Activated CD8-positive, alpha-beta memory T cell treated with anti-CD3 and anti-CD28 coated beads for 24 hours (primary cell): ENCODE data around the gene ZAR1L.
A peak's percentile ranks its signal among the peaks of the same experiment; 100 is the strongest.
"Not testable (repeated sequence)": the region's sequence is repeated elsewhere in the genome, so short reads cannot be mapped to it uniquely, and the experiment has no call there.

Experiments used
- DNase-seq: peaks from one replicate; pipeline ENCODE4 v3.0.0-alpha.2; 2020

The ZAR1L gene, protein sequence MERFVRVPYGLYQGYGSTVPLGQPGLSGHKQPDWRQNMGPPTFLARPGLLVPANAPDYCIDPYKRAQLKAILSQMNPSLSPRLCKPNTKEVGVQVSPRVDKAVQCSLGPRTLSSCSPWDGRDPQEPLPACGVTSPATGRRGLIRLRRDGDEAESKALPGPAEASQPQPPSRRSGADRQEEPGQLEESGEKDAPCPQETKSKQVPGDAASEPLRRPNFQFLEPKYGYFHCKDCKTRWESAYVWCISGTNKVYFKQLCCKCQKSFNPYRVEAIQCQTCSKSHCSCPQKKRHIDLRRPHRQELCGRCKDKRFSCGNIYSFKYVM

DNA sequence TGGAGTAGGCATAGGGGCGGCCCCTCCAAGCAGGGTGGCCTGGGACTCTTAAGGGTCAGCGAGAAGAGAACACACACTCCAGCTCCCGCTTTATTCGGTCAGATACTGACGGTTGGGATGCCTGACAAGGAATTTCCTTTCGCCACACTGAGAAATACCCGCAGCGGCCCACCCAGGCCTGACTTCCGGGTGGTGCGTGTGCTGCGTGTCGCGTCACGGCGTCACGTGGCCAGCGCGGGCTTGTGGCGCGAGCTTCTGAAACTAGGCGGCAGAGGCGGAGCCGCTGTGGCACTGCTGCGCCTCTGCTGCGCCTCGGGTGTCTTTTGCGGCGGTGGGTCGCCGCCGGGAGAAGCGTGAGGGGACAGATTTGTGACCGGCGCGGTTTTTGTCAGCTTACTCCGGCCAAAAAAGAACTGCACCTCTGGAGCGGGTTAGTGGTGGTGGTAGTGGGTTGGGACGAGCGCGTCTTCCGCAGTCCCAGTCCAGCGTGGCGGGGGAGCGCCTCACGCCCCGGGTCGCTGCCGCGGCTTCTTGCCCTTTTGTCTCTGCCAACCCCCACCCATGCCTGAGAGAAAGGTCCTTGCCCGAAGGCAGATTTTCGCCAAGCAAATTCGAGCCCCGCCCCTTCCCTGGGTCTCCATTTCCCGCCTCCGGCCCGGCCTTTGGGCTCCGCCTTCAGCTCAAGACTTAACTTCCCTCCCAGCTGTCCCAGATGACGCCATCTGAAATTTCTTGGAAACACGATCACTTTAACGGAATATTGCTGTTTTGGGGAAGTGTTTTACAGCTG lies at the start of gene ZAR1L, which contains the start of gene BRCA2:
Gene ZAR1L, minus strand, starts transcription at position 126 of the 790 bp plus-strand sequence. CDS start 3,438 bp downstream, outside the sequence.
Gene BRCA2, plus strand, starts transcription at position 271 of the 790 bp plus-strand sequence. CDS start 953 bp downstream, outside the sequence.
- DNase-seq = peak; percentile 92

DNA sequence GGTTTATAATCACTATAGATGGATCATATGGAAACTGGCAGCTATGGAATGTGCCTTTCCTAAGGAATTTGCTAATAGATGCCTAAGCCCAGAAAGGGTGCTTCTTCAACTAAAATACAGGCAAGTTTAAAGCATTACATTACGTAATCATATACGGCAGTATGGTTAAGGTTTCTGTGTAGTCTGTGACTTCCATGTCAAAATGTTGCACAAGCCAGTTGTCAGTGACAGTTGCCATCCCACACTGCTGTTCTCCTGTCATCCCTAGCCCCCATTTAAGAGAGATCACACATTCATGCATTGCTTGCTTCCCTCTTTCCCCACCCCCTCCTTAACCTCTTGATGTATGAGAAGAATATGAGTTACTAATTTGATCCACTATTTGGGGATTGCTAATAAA lies 47.4 kb upstream of the ZAR1L start:
- no peak for DNase-seq

DNA sequence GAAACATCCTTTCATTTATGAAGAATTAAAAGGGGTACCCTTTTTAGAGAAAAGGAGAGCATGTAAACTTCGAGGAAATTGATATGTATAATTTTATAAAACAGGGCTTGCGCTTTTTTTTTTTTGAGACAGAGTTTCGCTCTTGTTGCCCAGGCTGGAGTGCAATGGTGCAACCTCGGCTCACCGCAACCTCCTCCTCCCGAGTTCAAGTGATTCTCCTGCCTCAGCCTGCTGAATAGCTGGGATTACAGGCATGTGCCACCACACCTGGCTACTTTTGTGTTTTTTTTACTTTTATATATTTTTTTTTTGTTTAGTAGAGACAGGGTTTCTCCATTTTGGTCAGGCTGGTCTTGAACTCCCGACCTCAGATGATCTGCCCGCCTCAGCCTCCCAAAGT lies 40.8 kb upstream of the ZAR1L start:
- DNase-seq = not testable (repeated sequence)

DNA sequence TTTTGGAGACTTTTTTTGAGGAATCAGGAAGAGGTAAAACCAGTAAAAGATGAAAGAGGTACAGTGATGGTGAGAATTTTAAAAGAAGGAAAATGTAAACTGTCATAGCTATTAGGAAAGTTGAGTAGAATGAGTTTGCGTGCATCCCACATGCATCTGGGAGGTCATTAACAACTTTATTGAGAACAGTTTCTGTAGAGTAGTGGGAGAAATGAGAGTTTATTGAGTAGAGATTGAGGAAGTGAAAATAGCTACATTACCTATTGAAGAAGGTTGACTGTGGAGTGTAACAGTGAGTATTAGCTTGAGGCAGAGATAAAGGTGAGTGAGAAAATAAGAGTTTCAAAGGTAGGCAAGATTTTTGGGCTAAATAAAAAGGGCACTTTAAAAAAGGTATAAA lies 38.9 kb upstream of the ZAR1L start:
- no peak for DNase-seq

DNA sequence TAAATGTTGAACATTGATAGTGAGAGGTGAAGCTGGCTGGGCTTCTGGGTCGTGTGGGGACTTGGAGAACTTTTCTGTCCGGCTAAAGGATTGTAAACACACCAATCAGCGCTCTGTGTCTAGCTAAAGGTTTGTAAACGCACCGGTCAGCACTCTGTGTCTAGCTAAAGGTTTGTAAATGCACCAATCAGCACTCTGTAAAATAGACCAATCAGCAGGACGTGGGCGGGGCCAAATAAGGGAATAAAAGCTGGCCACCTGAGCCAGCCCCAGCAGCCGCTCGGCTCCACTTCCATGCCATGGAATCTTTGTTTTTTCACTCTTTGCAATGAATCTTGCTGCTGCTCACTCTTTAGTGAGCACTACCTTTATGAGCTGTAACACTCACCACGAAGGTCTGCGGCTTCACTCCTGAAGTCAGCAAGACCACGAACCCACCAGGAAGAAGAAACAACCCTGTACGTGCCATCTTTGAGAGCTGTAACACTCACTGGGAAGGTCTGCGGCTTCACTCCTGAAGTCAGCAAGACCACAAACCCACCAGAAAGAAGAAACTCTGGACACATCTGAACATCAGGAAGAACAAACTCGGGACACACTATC lies 35.8 kb upstream of the ZAR1L start:
- DNase-seq = not testable (repeated sequence)

DNA sequence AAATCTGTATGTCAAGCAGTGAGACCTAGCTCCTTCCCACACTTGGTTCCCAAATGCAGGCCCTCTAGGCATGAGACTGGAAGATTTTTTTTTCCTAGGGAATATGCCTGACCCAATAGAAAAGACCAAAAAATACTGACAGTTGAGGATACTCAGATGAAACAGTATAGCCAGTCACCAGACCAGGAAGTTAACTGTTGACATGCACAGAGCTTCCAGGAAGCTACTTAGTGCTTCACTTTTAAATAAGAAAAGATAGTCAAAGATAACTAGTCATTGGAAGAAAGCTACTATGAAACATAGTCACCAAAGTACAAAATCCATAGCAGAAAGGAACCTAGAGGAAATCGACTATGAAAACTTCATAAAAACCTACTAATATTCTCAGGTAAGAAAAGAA lies 32.5 kb upstream of the ZAR1L start:
- no peak for DNase-seq

DNA sequence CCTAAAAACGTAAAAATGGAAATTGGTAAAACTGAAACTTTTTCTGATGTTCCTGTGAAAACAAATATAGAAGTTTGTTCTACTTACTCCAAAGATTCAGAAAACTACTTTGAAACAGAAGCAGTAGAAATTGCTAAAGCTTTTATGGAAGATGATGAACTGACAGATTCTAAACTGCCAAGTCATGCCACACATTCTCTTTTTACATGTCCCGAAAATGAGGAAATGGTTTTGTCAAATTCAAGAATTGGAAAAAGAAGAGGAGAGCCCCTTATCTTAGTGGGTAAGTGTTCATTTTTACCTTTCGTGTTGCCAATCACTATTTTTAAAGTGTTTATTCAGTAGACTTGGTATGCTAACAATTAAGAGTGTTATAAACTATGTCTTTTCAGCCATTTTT lies 25.8 kb upstream of the ZAR1L start:
- no peak for DNase-seq

DNA sequence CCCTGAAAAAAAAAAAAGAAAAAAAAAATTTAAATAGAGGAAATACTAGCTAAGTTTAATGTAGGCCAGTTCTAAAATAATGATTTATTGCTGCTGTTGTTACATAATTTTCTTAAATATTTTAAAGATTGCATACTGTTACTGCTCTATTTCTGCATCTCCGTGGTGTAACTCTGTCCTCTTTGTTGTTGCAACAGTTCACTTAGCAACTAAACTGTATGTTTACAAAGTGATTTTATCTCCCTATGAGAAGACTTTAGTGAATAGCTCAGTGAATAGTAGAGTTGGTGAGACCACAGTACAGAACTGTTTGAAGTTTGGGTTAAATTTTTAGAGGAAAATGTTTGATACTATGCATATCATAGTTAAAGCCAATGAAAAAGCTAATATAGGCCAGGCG lies 19.5 kb upstream of the ZAR1L start:
- DNase-seq = no peak

DNA sequence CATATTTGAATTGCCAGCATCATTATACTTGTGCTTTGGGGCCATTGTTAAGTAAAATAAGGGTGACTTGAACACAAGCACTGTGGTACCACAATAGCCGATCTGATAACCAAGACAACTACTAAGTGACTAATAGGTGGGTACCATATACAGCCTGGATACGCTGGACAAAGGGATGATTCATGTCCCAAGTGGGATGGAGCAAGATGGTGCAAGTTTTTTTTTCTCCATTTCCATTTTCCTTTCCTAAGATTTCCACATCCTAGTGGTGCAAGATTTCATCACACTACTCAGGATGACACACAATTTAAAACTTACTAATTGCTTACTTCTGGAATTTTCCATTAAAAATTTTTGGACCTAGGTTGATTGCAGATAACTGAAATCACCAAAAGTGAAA lies 15.3 kb upstream of the ZAR1L start:
- no peak for DNase-seq

DNA sequence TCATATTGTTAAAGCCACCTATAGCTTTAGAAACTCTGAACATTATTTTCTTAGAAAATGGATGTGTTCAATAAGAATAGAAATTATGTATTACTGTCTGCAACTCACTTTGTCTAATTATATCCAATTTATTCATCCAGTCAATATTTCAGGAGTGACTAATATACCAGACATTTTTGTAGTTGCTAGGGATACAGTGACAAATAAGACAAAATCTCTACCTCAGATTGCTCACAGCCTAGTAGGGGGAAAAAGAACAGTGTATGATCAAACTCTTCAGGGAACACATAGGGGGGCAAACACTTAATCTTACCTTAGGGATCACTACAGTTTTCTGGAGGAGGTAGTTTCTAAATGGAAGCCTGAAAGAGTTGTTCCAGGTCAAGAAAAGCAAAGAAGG lies 8.7 kb upstream of the ZAR1L start:
- no peak for DNase-seq

DNA sequence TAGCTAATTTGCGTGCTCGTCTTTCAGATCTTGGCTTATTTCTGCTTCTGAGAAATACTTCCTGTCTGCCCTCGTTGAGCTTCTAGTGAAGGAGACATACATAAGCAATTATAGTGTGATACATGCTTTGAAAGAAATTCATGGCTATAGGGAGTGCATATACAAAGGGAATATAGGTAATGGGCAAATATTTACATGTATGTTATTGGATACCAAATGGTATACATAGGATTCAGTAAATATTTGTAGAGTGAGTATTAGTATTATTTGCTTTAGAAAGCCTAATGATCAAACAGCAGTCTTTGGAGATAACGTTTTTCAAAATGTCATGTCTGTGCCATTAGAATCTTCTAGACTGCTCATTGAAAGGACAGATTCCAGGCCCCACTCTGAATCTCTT lies 5.4 kb upstream of the ZAR1L start:
- no peak for DNase-seq

DNA sequence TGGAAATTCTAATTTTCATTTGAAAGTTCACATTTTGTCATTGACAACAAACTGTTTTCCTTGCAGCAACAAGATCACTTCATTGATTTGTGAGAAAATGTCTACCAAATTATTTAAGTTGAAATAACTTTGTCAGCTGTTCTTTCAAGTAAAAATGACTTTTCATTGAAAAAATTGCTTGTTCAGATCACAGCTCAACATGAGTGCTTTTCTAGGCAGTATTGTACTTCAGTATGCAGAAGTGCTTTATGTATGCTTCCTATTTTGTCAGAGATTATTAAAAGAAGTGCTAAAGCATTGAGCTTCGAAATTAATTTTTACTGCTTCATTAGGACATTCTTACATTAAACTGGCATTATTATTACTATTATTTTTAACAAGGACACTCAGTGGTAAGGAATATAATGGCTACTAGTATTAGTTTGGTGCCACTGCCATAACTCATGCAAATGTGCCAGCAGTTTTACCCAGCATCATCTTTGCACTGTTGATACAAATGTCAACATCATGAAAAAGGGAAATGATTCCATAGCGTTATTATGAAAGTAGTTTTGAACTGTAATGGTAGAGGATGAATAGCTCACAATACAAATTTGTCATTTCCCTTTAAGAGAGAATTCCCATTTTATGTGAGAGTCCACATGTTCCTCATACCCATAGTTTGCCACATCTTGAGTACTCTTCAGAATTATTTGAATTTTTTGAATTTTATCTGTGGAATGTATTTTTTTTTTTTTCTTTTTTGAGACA lies 2.7 kb upstream of the ZAR1L start:
- no peak for DNase-seq

DNA sequence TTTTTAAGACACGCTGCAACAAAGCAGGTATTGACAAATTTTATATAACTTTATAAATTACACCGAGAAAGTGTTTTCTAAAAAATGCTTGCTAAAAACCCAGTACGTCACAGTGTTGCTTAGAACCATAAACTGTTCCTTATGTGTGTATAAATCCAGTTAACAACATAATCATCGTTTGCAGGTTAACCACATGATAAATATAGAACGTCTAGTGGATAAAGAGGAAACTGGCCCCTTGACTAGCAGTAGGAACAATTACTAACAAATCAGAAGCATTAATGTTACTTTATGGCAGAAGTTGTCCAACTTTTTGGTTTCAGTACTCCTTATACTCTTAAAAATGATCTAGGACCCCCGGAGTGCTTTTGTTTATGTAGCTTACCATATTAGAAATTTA lies 1.3 kb upstream of the ZAR1L start:
- no peak for DNase-seq

DNA sequence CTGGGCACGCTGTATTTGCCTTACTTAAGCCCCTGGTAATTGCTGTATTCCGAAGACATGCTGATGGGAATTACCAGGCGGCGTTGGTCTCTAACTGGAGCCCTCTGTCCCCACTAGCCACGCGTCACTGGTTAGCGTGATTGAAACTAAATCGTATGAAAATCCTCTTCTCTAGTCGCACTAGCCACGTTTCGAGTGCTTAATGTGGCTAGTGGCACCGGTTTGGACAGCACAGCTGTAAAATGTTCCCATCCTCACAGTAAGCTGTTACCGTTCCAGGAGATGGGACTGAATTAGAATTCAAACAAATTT lies 821 bp upstream of the ZAR1L start:
- DNase-seq = no peak

DNA sequence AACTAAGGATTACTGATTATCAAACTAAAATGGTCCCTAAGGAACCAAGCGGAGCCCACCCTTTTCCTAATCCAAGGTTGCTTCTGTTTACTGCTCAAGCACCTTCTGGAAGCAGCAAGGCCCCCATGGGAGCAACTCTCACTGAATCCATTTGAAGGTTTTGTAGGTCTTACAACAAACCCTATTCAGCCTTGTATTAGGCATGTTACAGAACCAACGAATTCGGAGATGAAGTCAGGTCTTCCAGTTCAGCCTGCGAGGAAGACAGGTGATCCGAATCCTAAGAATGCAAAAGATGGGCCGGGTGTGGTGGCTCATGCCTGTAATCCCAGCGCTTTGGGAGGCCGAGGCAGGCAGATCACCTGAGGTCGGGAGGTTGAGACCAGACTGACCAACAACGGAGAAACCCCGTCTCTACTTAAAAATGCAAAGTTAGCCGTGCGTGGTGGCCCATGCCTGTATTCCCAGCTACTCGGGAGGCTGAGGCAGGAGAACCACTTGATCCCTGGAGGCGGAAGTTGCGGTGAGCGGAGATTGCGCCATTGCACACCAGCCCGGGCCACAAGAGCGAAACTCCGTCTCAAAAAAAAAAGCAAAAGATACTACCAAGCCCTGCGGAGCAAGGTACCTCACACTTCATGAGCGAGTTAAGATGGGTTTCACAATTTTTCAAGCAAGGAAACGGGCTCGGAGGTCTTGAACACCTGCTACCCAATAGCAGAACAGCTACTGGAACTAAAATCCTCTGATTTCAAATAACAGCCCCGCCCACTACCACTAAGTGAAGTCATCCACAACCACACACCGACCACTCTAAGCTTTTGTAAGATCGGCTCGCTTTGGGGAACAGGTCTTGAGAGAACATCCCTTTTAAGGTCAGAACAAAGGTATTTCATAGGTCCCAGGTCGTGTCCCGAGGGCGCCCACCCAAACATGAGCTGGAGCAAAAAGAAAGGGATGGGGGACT lies 609 bp downstream of the ZAR1L start:
- DNase-seq = no peak

DNA sequence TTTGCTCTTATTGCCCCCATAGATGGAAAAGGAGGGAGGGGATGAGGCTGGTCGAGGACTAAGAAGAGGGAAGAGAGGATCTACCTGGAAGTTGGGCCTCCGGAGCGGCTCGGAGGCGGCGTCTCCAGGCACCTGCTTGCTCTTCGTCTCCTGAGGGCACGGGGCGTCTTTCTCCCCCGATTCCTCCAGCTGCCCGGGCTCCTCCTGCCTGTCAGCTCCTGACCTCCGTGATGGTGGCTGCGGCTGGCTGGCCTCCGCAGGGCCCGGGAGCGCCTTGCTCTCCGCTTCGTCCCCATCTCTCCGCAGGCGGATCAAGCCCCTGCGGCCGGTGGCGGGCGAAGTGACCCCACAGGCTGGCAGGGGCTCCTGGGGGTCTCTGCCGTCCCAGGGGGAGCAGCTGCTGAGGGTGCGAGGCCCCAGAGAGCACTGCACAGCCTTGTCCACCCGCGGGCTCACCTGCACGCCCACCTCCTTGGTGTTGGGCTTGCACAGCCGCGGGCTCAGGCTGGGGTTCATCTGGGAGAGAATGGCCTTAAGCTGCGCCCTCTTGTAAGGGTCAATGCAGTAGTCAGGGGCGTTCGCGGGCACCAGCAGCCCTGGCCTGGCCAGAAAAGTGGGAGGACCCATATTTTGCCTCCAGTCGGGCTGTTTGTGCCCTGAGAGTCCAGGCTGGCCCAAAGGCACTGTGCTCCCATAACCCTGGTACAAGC lies 3.8 kb downstream of the ZAR1L start:
- DNase-seq = no peak

DNA sequence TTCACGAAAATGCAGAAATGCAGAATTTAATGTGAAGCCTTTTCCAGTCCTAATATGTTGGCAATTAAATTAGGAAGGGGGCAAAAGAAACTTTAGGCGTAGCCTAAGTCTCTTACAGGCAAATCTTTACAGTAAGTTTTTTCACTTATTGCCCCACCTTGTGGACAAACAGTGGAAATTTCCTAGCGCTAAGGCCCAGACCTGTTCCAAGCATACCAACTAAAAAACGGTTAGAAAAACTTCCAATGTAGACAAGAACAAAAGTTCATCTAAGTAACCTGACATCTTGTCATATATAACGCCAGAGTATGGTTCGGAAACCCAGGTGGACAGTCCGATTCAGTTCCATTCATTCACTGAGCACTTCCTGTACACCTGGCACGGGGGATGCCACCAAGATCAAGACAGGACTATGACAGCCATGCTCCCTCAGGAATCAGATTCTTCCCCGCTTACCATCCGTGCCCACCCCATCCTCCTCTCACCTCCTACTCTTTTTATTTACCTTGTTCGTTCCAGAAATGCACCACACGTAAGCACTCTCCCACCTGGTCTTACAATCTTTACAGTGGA lies 4.9 kb downstream of the ZAR1L start:
- DNase-seq = no peak

DNA sequence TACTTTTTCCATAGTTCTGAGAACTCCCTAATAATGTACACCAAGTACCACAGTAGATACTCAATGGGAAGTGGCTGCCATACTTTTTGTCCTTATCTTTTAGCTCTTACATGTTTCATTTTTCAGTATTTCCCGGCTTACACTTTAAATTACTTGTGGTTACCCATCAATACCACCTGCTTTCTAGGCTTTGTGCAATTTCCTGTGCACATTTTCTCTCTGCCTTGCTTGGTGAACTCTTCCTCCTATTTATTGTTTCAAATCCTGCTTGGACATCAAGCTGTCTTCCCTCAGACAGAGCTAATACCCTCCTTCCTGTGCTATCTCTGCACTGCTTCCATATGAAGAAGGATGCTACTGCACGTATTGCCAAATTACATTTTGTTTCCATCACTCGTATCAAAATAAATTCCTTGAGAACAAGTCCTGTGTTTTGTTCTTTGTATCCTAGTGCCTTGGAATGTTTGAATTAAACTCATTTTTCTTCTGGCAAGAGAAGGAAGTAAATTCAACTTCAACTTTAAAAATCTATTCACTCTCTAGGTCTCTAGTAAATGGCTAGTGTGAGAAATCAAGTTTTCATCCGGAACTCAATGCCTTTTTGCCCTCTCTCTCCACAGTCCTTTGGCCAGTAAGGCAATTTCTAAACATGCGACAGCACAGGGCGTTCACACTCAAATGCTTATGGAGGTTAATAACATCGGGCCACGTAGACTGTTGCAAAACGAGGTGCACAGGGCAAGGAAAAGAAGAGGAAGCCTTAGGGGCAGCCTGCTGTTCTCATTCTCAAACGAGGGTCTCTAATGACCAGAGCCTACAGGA lies 5.6 kb downstream of the ZAR1L start:
- no peak for DNase-seq

DNA sequence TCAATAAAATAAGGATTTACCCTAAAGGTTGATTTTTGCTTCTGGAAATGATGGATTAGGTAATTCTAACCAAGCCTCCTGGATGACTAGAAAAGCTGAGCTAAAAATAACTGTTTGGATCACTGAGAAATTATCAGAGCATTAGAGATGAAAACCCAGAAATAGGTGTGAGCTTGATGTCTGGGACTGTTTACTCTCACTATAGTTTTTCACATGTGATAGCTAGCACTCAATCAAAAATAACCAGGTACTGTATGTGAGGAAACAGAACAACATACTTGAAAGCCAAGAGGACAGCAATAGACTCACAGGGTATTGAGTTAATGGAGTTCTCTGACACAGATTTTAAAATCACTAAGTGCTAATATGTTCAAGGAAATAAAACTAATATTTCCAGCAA lies 9.5 kb downstream of the ZAR1L start:
- no peak for DNase-seq

DNA sequence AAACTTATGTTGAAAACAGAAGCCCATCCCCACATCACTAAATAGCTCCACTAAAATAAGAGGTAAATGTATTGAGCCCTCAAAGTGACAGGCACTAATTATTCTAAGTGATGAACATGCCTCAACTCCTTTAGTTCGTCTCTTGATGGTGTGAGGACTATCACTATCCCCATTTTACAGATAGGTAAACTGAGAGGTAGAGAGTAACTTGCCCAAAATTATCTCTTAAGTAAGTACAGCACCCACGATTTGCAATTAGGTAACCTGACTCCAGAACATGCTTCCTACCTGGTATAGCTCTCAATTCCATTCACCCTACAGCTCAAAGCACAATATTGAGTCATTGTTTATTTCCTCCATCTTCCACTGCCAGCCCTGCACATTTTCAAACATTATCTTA lies 12.7 kb downstream of the ZAR1L start:
- DNase-seq = no peak
